ENCODE data around the gene GAGE12D.
"Not testable (repeated sequence)": the region's sequence is repeated elsewhere in the genome, so short reads cannot be mapped to it uniquely, and the experiment has no call there.

GRCh38 chrX:49579649-49580048, 38.1 kb downstream of the GAGE12D start, which contains the start of gene GAGE12H:
- not testable (repeated sequence) for TF ChIP-seq FOXK2 (IDR thresholded peaks at IDR 0.05); BHLHE40 (IDR thresholded peaks at IDR 0.05; ENCODE audit: borderline replicate concordance)
